ENCODE measurements around the gene POU2AF2.

- TF ChIP-seq SIN3A (IDR thresholded peaks at IDR 0.05; ENCODE audit: borderline replicate concordance, insufficient read depth, low read length) (no peak), TAF1 (IDR thresholded peaks at IDR 0.05; ENCODE audit: borderline replicate concordance, insufficient read depth, low read length) (no peak)
Observed at GRCh38 chr11:111230122-111230465, 15.4 kb upstream of the POU2AF2 start.

Data from PFSK-1 (cell line).